ENCODE data around the gene SMARCB1. TPM values are rescaled to one million over a fixed set of nuclear protein-coding genes. Genes with fewer than 3 reads are reported as not detected.

SMARCB1 gene
- total RNA-seq, 1 donor from 2014 or later, result 105 TPM

DNA sequence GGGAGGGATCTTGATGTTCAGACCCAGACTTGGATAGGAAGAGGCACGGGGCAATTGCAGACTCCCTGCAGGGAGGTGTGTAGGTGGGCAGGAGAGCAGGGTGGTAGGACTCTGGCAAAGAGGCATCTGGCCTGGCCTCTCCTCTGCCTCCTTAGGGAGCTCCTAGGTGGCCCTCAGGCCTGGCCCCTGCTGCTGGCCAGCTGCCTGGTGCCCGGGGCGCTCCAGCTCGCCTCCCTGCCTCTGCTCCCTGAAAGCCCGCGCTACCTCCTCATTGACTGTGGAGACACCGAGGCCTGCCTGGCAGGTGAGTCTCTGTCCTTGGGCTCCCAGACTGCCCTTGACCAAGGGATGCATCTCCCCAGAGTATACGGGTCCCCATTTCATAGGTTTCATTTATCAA lies 90.8 kb downstream of the SMARCB1 start:
- TF ChIP-seq, protein P1, sequence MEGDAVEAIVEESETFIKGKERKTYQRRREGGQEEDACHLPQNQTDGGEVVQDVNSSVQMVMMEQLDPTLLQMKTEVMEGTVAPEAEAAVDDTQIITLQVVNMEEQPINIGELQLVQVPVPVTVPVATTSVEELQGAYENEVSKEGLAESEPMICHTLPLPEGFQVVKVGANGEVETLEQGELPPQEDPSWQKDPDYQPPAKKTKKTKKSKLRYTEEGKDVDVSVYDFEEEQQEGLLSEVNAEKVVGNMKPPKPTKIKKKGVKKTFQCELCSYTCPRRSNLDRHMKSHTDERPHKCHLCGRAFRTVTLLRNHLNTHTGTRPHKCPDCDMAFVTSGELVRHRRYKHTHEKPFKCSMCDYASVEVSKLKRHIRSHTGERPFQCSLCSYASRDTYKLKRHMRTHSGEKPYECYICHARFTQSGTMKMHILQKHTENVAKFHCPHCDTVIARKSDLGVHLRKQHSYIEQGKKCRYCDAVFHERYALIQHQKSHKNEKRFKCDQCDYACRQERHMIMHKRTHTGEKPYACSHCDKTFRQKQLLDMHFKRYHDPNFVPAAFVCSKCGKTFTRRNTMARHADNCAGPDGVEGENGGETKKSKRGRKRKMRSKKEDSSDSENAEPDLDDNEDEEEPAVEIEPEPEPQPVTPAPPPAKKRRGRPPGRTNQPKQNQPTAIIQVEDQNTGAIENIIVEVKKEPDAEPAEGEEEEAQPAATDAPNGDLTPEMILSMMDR (IDR thresholded peaks at IDR 0.05; ENCODE audit: unreplicated experiment), result no peak
- Mint-ChIP-seq H3K4me1 (ENCODE audit: unreplicated experiment) (no peaks in the 10 kb centered on the region), H3K36me3 (ENCODE audit: low read depth, unreplicated experiment) (peaks cover 24% of the 10 kb centered on the region), H3K4me3 (ENCODE audit: unreplicated experiment) (no peak overlapping the region), H3K27ac (ENCODE audit: unreplicated experiment) (no peak overlapping the region), H3K27me3 (ENCODE audit: unreplicated experiment) (peaks cover 3% of the 10 kb centered on the region), H3K9me3 (ENCODE audit: unreplicated experiment) (no peaks in the 10 kb centered on the region)
- DNase-seq (ENCODE audit: low spot score), result no peak

DNA sequence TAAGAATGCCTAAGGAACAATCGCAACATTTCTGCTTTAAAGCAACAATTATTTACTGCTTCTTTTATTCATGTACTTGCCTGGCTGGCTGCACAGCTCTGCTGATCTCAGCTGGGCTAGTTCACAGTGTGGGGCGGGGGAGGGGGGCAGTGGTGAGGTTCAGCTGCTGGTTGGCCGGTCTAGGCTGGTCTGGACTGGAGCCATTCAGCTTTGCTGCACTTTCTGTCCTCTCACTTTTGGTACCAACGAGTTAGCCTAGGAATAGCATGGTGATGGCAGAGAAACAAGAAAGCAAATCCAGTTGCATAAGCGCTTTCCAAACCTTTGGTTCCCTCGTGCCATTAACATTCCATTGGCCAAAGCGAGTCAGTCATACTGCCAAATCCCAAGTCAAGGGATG lies 91.5 kb downstream of the SMARCB1 start:
- DNase-seq (ENCODE audit: low spot score), result no peak
- peaks cover 24% of the 10 kb centered on the region for H3K36me3 Mint-ChIP-seq (ENCODE audit: low read depth, unreplicated experiment)
- H3K9me3 Mint-ChIP-seq (ENCODE audit: unreplicated experiment), result no peaks in the 10 kb centered on the region

DNA sequence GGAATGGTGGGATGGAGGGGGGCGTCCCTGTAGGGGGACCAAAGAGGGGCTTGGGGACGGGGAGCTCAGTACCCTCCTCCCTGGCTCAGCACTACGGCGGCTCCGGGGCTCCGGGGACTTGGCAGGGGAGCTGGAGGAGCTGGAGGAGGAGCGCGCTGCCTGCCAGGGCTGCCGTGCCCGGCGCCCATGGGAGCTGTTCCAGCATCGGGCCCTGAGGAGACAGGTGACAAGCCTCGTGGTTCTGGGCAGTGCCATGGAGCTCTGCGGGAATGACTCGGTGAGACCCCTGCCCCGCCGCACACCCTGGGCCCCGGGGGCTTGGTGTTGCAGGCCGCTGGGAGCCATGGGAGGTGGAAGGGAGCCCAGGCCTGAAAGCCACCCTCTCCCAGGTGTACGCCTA lies 95.6 kb downstream of the SMARCB1 start:
- Mint-ChIP-seq H3K36me3 (ENCODE audit: low read depth, unreplicated experiment) (peaks cover 21% of the 10 kb centered on the region), H3K9me3 (ENCODE audit: unreplicated experiment) (no peaks in the 10 kb centered on the region), H3K27ac (ENCODE audit: unreplicated experiment) (no peak overlapping the region), H3K4me3 (ENCODE audit: unreplicated experiment) (no peak overlapping the region), H3K4me1 (ENCODE audit: unreplicated experiment) (no peaks in the 10 kb centered on the region), H3K27me3 (ENCODE audit: unreplicated experiment) (peaks cover 3% of the 10 kb centered on the region)
- DNase-seq (ENCODE audit: low spot score), result no peak
- TF ChIP-seq, protein P1 (IDR thresholded peaks at IDR 0.05; ENCODE audit: unreplicated experiment), result no peak

More for the DNA sequence above, 91.5 kb downstream of the SMARCB1 start:
- H3K4me1 Mint-ChIP-seq (ENCODE audit: unreplicated experiment), result no peaks in the 10 kb centered on the region
- H3K27ac Mint-ChIP-seq (ENCODE audit: unreplicated experiment), result no peak overlapping the region
- TF ChIP-seq, protein P1 (IDR thresholded peaks at IDR 0.05; ENCODE audit: unreplicated experiment), result no peak
- H3K4me3 Mint-ChIP-seq (ENCODE audit: unreplicated experiment), result no peak overlapping the region
- peaks cover 3% of the 10 kb centered on the region for H3K27me3 Mint-ChIP-seq (ENCODE audit: unreplicated experiment)

DNA sequence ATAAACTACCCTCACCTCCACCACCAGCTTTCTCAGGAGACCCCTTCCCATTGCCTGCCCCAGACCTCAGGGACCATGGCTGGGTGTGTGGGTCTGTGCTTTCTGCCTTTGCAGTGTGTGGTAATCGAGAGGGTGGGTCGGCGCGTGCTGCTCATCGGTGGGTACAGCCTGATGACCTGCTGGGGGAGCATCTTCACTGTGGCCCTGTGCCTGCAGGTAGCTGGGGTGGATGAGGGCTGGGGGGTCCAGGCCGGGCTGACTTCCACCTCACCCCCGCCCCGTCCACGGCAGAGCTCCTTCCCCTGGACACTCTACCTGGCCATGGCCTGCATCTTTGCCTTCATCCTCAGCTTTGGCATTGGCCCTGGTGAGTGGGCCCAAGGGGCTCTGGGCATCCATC lies 96.9 kb downstream of the SMARCB1 start:
- Mint-ChIP-seq H3K27ac (ENCODE audit: unreplicated experiment) (no peak overlapping the region), H3K4me1 (ENCODE audit: unreplicated experiment) (no peaks in the 10 kb centered on the region), H3K27me3 (ENCODE audit: unreplicated experiment) (peaks cover 3% of the 10 kb centered on the region), H3K4me3 (ENCODE audit: unreplicated experiment) (no peak overlapping the region), H3K9me3 (ENCODE audit: unreplicated experiment) (no peaks in the 10 kb centered on the region), H3K36me3 (ENCODE audit: low read depth, unreplicated experiment) (peaks cover 15% of the 10 kb centered on the region)
- TF ChIP-seq, protein P1 (IDR thresholded peaks at IDR 0.05; ENCODE audit: unreplicated experiment), result no peak
- no peak for DNase-seq (ENCODE audit: low spot score)

DNA sequence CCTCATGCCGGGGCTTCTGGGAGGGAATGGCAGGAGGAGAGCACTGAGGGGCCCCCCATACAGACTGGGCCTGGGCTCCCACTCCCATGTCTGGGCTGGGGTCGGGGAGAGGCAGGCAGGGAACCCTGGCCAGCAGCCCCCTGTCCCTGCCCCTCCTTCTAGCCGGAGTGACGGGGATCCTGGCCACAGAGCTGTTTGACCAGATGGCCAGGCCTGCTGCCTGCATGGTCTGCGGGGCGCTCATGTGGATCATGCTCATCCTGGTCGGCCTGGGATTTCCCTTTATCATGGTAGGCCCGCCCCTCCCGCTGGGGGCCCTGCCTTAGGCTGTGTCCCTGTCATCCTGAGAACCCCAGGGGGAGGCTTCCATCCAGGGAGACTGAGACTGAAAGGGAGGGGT lies 97.4 kb downstream of the SMARCB1 start:
- H3K27me3 Mint-ChIP-seq (ENCODE audit: unreplicated experiment), result peaks cover 3% of the 10 kb centered on the region

More for the DNA sequence above, 97.4 kb downstream of the SMARCB1 start:
- no peak for DNase-seq (ENCODE audit: low spot score)
- Mint-ChIP-seq H3K9me3 (ENCODE audit: unreplicated experiment) (no peaks in the 10 kb centered on the region), H3K27ac (ENCODE audit: unreplicated experiment) (no peak overlapping the region), H3K4me1 (ENCODE audit: unreplicated experiment) (no peaks in the 10 kb centered on the region), H3K4me3 (ENCODE audit: unreplicated experiment) (no peak overlapping the region), H3K36me3 (ENCODE audit: low read depth, unreplicated experiment) (peaks cover 14% of the 10 kb centered on the region)
- TF ChIP-seq, protein P1 (IDR thresholded peaks at IDR 0.05; ENCODE audit: unreplicated experiment), result no peak

Other genes starting within 250 kb of the SMARCB1 start
- not detected for gene IGLL1, start 206.7 kb upstream of the SMARCB1 start, total RNA-seq (ENCODE audit: unreplicated experiment)
- gene DRICH1, start 154.6 kb upstream of the SMARCB1 start, total RNA-seq (ENCODE audit: unreplicated experiment), result not detected
- 0.15 TPM for gene RGL4, start 96.0 kb upstream of the SMARCB1 start, total RNA-seq (ENCODE audit: unreplicated experiment)
- 8.0 TPM for gene ZNF70, start 35.9 kb upstream of the SMARCB1 start, total RNA-seq (ENCODE audit: unreplicated experiment)
- not detected for gene VPREB3, start 32.5 kb upstream of the SMARCB1 start, total RNA-seq (ENCODE audit: unreplicated experiment)
- 2.0 TPM for gene C22orf15, start 24.0 kb upstream of the SMARCB1 start, total RNA-seq (ENCODE audit: unreplicated experiment)
- gene CHCHD10, start 19.0 kb upstream of the SMARCB1 start, total RNA-seq (ENCODE audit: unreplicated experiment), result 55.8 TPM
- gene MMP11, start 14.1 kb upstream of the SMARCB1 start, total RNA-seq (ENCODE audit: unreplicated experiment), result 3.4 TPM
- 1.3 TPM for gene DERL3, start 52.0 kb downstream of the SMARCB1 start, total RNA-seq (ENCODE audit: unreplicated experiment)
- 9.2 TPM for gene SLC2A11, start 70.9 kb downstream of the SMARCB1 start, total RNA-seq (ENCODE audit: unreplicated experiment)
- gene MIF, start 107.4 kb downstream of the SMARCB1 start, total RNA-seq (ENCODE audit: unreplicated experiment), result 306 TPM
- 6.0 TPM for gene GSTT2B, start 174.2 kb downstream of the SMARCB1 start, total RNA-seq (ENCODE audit: unreplicated experiment)
- gene DDTL, start 179.9 kb downstream of the SMARCB1 start, total RNA-seq (ENCODE audit: unreplicated experiment), result 1.4 TPM
- 73.5 TPM for gene DDT, start 187.5 kb downstream of the SMARCB1 start, total RNA-seq (ENCODE audit: unreplicated experiment)
- not detected for gene GSTT2, start 193.2 kb downstream of the SMARCB1 start, total RNA-seq (ENCODE audit: unreplicated experiment)
- gene GSTT4, start 218.5 kb downstream of the SMARCB1 start, total RNA-seq (ENCODE audit: unreplicated experiment), result not detected
- gene CABIN1, start 224.3 kb downstream of the SMARCB1 start, total RNA-seq (ENCODE audit: unreplicated experiment), result 61.2 TPM

Data from endothelial cell (in vitro differentiated cells).